VCaP (cell line): ENCODE measurements around the gene KISS1.

ENCODE experiments used
- H3K27ac ChIP-seq: fragments of 450-650 bp; 2 replicates; pipeline ENCODE4 v1.5.1; 2017
- TF ChIP-seq, protein P1 (sequence below): fragments of 450-650 bp; conservative IDR thresholded peaks from 2 replicates; pipeline ENCODE4 v1.5.1; 2017; ENCODE audit warnings: mild to moderate bottlenecking, moderate library complexity

KISS1 gene

DNA sequence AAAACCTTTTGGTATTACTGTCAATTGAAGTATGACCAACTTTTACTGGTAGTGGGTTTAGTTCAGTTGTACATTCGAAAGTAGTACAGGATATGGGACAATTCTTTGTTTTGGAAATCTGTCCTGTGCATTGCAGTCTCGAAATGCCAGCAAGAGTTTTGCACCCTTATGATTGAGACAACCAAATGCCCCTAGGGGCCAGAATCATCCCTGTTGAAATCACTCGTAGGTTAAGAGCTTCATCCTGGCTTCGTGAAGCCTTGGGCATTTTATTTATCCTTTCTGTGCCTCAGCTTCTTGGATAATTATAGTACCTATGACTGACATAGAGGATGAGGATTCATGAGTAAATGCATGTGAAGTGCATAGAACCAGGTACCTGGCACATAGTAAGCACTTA is 19.9 kb upstream of the KISS1 start:
- TF ChIP-seq, protein P1, sequence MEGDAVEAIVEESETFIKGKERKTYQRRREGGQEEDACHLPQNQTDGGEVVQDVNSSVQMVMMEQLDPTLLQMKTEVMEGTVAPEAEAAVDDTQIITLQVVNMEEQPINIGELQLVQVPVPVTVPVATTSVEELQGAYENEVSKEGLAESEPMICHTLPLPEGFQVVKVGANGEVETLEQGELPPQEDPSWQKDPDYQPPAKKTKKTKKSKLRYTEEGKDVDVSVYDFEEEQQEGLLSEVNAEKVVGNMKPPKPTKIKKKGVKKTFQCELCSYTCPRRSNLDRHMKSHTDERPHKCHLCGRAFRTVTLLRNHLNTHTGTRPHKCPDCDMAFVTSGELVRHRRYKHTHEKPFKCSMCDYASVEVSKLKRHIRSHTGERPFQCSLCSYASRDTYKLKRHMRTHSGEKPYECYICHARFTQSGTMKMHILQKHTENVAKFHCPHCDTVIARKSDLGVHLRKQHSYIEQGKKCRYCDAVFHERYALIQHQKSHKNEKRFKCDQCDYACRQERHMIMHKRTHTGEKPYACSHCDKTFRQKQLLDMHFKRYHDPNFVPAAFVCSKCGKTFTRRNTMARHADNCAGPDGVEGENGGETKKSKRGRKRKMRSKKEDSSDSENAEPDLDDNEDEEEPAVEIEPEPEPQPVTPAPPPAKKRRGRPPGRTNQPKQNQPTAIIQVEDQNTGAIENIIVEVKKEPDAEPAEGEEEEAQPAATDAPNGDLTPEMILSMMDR = no peak
- H3K27ac ChIP-seq = no peak overlapping the region

DNA sequence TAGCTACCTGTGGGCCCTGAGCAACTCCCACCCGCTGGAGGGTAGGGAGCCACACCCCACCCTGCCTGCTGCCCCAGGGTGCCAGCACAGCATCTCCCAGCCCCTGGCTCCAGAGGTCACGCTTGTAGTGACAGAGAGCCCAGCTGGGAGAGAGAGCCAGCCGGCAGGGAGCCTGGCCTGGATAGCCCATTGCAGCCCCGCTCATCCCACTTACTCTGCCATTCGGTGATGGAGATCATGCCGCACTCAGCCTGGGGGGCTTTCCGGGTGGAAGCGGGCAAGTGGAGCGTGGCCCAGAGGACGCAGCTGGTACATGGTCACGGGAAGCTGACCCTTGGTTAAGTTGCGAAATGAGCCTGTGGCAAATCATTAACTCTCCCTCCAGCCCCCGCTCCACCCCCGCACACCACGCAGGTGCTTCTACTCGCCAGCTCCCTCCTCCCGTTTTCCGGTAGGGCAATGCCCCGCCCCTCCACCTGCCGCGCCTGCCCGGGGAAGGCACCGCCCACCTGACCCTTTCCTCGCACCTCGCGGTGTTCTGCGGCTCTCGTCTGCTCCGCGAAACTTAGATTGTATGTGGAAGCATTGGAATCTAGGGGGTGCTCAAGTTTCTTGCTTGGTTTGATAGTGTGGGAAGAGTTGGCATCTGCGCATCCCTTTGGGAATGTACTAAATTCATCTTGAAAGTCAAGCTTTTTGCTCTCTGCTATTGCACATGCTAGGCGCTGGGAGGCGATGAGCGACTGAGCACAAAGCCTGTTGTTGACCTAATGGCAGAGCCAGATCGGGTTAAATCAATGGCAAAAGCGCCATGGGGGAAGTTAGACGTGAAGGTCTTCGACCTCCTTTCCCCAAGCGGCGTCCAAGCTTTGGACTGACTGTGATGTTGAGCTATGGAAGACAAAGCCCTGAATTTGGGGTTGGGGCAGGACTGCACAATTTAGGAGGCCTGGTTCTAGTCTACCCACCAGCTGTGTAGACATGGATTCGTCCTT is 17.7 kb upstream of the KISS1 start, which contains the start of gene GOLT1A:
Gene GOLT1A (minus strand): TSS at position 321 of the 995 bp plus-strand sequence. CDS start 82 bp downstream, at position 239.
- TF ChIP-seq, protein P1 = peak; percentile 75
- peak within 1 kb of the TSS; percentile 66; the same call in 1 of the 2 replicates for H3K27ac ChIP-seq

DNA sequence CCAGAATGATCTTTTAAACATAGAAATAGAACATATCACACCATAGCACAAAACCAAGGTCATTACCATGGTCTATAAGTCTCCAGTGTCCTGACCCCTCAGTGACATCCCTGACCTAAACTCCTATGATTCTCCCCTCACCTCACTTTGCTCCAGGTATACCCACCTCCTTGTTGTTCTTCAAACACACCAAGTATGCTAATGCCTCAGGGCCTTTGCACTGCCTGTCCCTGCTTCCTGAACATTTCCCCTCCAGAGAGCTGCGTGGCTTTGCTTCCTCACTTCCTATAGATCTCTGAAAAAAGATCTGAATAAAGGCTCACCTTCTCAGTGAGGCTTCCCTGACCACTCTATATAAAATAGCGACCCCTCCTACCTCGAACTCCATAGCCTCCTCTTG is 16.4 kb upstream of the KISS1 start:
- no peak overlapping the region for H3K27ac ChIP-seq
- TF ChIP-seq, protein P1 = no peak

DNA sequence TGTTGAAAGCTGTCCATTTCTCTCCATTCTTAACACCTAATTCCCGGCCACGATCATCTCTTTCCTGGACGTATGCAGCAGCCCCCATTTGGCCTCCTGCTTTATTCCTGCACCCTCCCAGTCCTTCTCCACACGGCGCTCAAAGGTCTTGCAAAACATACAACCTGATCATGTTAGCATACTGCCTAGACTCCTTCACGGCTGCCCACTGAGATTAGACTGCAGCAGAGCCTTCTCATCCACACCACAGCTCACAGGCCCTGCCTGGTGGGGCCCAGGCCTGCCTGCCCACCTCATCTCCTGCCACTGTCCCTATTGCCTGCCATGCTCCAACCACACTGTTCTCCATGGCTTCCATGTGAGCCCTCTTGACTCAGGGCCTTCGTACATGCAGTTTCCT is 14.8 kb upstream of the KISS1 start:
- H3K27ac ChIP-seq = no peak overlapping the region
- TF ChIP-seq, protein P1 = no peak

GRCh38 chr1:204207136-204207616 is 10.9 kb upstream of the KISS1 start:
- H3K27ac ChIP-seq = no peak overlapping the region
- TF ChIP-seq, protein P1 = peak; percentile 96

- H3K27ac ChIP-seq = no peak overlapping the region
- TF ChIP-seq, protein P1 = no peak
Measured at GRCh38 chr1:204206121-204206520, 9.8 kb upstream of the KISS1 start.

DNA sequence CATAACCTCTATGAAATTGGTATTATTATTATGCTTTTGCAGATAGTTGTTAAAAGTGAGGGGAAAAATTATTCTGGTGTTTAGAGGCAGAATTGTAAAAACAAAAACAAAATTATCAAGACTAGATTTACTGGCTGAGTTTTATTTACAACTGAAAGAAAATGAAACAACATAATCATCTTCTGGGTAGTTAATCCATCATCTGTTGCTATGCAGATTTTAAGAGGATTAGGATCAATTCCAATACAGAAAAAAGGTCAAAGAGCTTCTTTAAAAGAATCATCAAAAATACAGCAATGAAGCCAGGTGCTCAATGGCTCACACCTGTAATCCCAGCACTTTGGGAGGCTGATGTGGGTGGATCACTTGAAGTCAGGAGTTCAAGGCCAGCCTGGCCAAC is 9.2 kb upstream of the KISS1 start:
- TF ChIP-seq, protein P1 = no peak
- no peak overlapping the region for H3K27ac ChIP-seq
